Right atrium auricular region (tissue), 2 donors: ENCODE data around the gene PUM1. TPM values are rescaled to one million over a fixed set of nuclear protein-coding genes. Genes with fewer than 3 reads are reported as not detected.
"Not testable (repeated sequence)": the region's sequence is repeated elsewhere in the genome, so short reads cannot be mapped to it uniquely, and the experiment has no call there.

Source experiments
- DNase-seq: peaks from one replicate; pipeline ENCODE4 v3.0.0-alpha.2; 2019; ENCODE audit warnings: low spot score
- H3K27ac ChIP-seq, 2 donors: fragments of 200-600 bp; sonication (generic); 1 replicate in 1 of 2; 2 replicates in 1 of 2; pipeline ENCODE4 v1.5.1; 2016 to 2019
- H3K27me3 ChIP-seq, 2 donors: fragments of 200-600 bp; sonication (generic); one replicate each; pipeline versions ENCODE4 v1.5.1 to v1.6.0; 2017 to 2019
- H3K36me3 ChIP-seq: fragments of 200-600 bp; sonication (generic); one replicate; pipeline ENCODE4 v1.5.1; 2016
- H3K4me1 ChIP-seq, 2 donors: fragments of 200-600 bp; sonication (generic); one replicate each; pipeline versions ENCODE4 v1.5.1 to v1.6.0; 2017 to 2019
- H3K4me3 ChIP-seq, 2 donors: fragments of 200-600 bp; sonication (generic); 1 replicate in 1 of 2; 2 replicates in 1 of 2; pipeline ENCODE4 v1.5.1; 2017 to 2019; ENCODE audit warnings: mild to moderate bottlenecking in 1 of 2, moderate library complexity in 1 of 2
- H3K9me3 ChIP-seq, 2 donors: fragments of 200-600 bp; sonication (generic); one replicate each; pipeline ENCODE4 v1.5.1; 2019
- CTCF ChIP-seq, 2 donors: fragments of 200-600 bp; sonication (generic); IDR thresholded peaks; one replicate each; pipeline ENCODE4 v1.5.1; 2019; ENCODE audit warnings: antibody characterized with exemption in 2 of 2
- total RNA-seq, 2 donors: library from RNA; depleted of rRNA; stranded (reverse); fragments of >200 nt; gene quantifications; one replicate each; pipeline ENCODE4 v1.1.0, GENCODE V29; 2016

Gene PUM1
- total RNA-seq, 2 donors from 2014 or later = 51.2 to 68.8 TPM

- H3K27ac ChIP-seq = peak overlapping the region in 1 of 2 donors; percentile 6
- no peak overlapping the region for H3K4me3 ChIP-seq
- H3K4me1 ChIP-seq = peaks cover 0 to 26% of the 10 kb centered on the region in 2 donors
- no peak for TF ChIP-seq CTCF (IDR thresholded peaks at IDR 0.05)
- peaks cover 27% of the 10 kb centered on the region for H3K36me3 ChIP-seq
- no peak for DNase-seq
- H3K27me3 ChIP-seq = no peaks in the 10 kb centered on the region
- no peaks in the 10 kb centered on the region for H3K9me3 ChIP-seq
Observed at GRCh38 chr1:30977511-30977910, 88.0 kb downstream of the PUM1 start.

GRCh38 chr1:30977105-30977504 is 88.4 kb downstream of the PUM1 start:
- peaks cover 0 to 26% of the 10 kb centered on the region in 2 donors for H3K4me1 ChIP-seq
- no peak for TF ChIP-seq CTCF (IDR thresholded peaks at IDR 0.05)
- no peaks in the 10 kb centered on the region for H3K9me3 ChIP-seq
- no peak overlapping the region for H3K4me3 ChIP-seq
- H3K27ac ChIP-seq = peak overlapping the region in 1 of 2 donors; percentile 60
- no peaks in the 10 kb centered on the region for H3K27me3 ChIP-seq
- peaks cover 27% of the 10 kb centered on the region for H3K36me3 ChIP-seq
- DNase-seq = no peak

- Histone ChIP-seq H3K27me3 (no peaks in the 10 kb centered on the region), H3K4me3 (no peak overlapping the region), H3K27ac (peak overlapping the region; percentile 43 to 60), H3K36me3 (peaks cover 27% of the 10 kb centered on the region), H3K9me3 (no peaks in the 10 kb centered on the region), H3K4me1 (peaks cover 0 to 26% of the 10 kb centered on the region in 2 donors)
- TF ChIP-seq CTCF (IDR thresholded peaks at IDR 0.05) = no peak
- no peak for DNase-seq
Observed at GRCh38 chr1:30976143-30976542, 89.4 kb downstream of the PUM1 start.

- Histone ChIP-seq H3K27ac (peak overlapping the region in 1 of 2 donors; percentile 60), H3K4me3 (no peak overlapping the region), H3K36me3 (peaks cover 27% of the 10 kb centered on the region), H3K27me3 (no peaks in the 10 kb centered on the region), H3K4me1 (peaks cover 0 to 26% of the 10 kb centered on the region in 2 donors), H3K9me3 (no peaks in the 10 kb centered on the region)
- TF ChIP-seq CTCF (IDR thresholded peaks at IDR 0.05) = no peak
- no peak for DNase-seq
Observed at GRCh38 chr1:30975217-30975616, 90.3 kb downstream of the PUM1 start.

- Histone ChIP-seq H3K4me3 (no peak overlapping the region), H3K4me1 (peaks cover 0 to 26% of the 10 kb centered on the region in 2 donors)
Observed at GRCh38 chr1:30974536-30974935, 91.0 kb downstream of the PUM1 start.

GRCh38 chr1:30972349-30972748 is 93.2 kb downstream of the PUM1 start:
- DNase-seq, H3K27ac ChIP-seq, H3K9me3 ChIP-seq, H3K4me3 ChIP-seq, H3K27me3 ChIP-seq: not testable (repeated sequence)
- Histone ChIP-seq H3K4me1 (peaks cover 0 to 29% of the 10 kb centered on the region in 2 donors), H3K36me3 (peaks cover 24% of the 10 kb centered on the region)

More at GRCh38 chr1:30974536-30974935, 91.0 kb downstream of the PUM1 start:
- Histone ChIP-seq H3K27me3 (no peaks in the 10 kb centered on the region), H3K27ac (no peak overlapping the region), H3K36me3 (peaks cover 20% of the 10 kb centered on the region), H3K9me3 (no peaks in the 10 kb centered on the region)
- TF ChIP-seq CTCF (IDR thresholded peaks at IDR 0.05) = no peak
- DNase-seq = no peak
